Nephron progenitor cell (in vitro differentiated cells): Measurements from ENCODE around the gene LDLRAD4.

ENCODE experiments used
- DNase-seq: peaks from one replicate; pipeline ENCODE4 v3.0.0; 2021
- H3K27ac Mint-ChIP-seq: 2 replicates; pipeline ENCODE4 v1.8.0; 2021; ENCODE audit warnings: mild to moderate bottlenecking, moderate library complexity, mixed read lengths
- H3K27me3 Mint-ChIP-seq: 2 replicates; pipeline ENCODE4 v1.8.0; 2021; ENCODE audit warnings: mild to moderate bottlenecking, low read depth, mixed read lengths; ENCODE audit not compliant: poor library complexity
- H3K36me3 Mint-ChIP-seq: 2 replicates; pipeline ENCODE4 v1.8.0; 2021; ENCODE audit warnings: low read depth, mixed read lengths
- H3K4me1 Mint-ChIP-seq: 2 replicates; pipeline ENCODE4 v1.8.0; 2021; ENCODE audit warnings: mixed read lengths
- H3K4me3 Mint-ChIP-seq: 2 replicates; pipeline ENCODE4 v1.8.0; 2021; ENCODE audit warnings: mild to moderate bottlenecking, moderate library complexity, mixed read lengths
- H3K9me3 Mint-ChIP-seq: 2 replicates; pipeline ENCODE4 v1.8.0; 2021; ENCODE audit warnings: mild to moderate bottlenecking, moderate library complexity, mixed read lengths
- TF ChIP-seq, protein P1 (sequence below): fragments of 200-600 bp; sonication (generic); IDR thresholded peaks from 2 replicates; pipeline ENCODE4 v1.5.0; 2021; ENCODE audit warnings: antibody characterized with exemption

LDLRAD4 gene

DNA sequence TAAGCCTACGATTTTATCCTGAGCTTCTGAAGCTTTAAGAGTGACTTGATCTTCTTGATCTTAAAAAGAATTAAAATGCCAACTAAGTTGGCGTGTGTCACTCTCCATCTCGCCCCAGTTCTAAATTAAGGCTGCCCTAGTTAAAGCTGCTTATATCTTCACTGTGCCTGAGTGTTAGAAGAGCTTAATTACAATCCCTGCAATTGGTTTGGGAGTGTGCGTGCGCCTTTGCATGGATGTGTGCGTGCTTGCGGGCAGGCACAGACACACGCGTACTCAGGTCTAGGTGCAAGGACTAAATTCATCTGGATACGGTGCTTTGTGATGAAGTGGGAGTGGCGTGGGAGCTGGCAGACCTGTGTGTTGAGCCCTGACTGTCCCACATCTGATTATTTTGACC lies 306.3 kb downstream of the LDLRAD4 start:
- Mint-ChIP-seq H3K27me3 (peaks cover 22% of the 10 kb centered on the region), H3K36me3 (no peaks in the 10 kb centered on the region), H3K4me1 (peaks cover 4% of the 10 kb centered on the region), H3K9me3 (no peaks in the 10 kb centered on the region), H3K27ac (no peak overlapping the region), H3K4me3 (no peak overlapping the region)
- no peak for DNase-seq
- TF ChIP-seq, protein P1, sequence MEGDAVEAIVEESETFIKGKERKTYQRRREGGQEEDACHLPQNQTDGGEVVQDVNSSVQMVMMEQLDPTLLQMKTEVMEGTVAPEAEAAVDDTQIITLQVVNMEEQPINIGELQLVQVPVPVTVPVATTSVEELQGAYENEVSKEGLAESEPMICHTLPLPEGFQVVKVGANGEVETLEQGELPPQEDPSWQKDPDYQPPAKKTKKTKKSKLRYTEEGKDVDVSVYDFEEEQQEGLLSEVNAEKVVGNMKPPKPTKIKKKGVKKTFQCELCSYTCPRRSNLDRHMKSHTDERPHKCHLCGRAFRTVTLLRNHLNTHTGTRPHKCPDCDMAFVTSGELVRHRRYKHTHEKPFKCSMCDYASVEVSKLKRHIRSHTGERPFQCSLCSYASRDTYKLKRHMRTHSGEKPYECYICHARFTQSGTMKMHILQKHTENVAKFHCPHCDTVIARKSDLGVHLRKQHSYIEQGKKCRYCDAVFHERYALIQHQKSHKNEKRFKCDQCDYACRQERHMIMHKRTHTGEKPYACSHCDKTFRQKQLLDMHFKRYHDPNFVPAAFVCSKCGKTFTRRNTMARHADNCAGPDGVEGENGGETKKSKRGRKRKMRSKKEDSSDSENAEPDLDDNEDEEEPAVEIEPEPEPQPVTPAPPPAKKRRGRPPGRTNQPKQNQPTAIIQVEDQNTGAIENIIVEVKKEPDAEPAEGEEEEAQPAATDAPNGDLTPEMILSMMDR = no peak

DNA sequence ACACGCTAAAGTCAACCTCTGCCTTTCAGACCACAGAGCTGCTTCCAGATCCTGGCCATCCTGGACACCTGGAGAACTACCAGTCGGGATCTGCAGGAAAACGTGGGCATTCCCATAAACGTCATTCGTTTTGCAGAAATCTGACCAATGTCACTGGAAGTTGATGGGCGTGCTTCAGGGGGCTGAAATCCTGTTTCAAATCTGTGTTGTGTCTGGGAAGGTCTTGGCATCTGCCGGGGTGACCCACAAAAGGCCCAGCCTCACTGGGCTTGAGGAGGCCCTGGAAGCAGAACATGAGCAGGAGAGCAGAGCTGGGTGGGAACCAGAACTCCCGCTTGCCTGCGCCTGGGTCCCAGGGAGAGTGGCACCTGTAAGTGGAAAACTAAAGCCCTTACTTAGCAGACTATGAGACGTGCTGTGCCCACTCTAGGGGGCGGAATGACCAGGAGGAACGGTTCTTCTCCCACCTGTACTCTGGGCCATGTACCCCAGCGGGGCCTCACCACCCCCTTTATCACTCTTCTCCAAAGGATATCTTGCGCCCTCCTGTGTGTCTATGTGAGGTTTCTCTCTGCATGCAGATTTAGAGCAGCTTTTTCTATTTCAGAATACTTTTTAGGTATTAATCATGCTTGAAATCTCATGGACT lies 306.9 kb downstream of the LDLRAD4 start:
- DNase-seq = no peak
- H3K36me3 Mint-ChIP-seq = no peaks in the 10 kb centered on the region
- TF ChIP-seq, protein P1 = no peak
- no peak overlapping the region for H3K27ac Mint-ChIP-seq
- H3K9me3 Mint-ChIP-seq = no peaks in the 10 kb centered on the region
- H3K27me3 Mint-ChIP-seq = peaks cover 22% of the 10 kb centered on the region
- H3K4me3 Mint-ChIP-seq = no peak overlapping the region
- peaks cover 9% of the 10 kb centered on the region for H3K4me1 Mint-ChIP-seq

DNA sequence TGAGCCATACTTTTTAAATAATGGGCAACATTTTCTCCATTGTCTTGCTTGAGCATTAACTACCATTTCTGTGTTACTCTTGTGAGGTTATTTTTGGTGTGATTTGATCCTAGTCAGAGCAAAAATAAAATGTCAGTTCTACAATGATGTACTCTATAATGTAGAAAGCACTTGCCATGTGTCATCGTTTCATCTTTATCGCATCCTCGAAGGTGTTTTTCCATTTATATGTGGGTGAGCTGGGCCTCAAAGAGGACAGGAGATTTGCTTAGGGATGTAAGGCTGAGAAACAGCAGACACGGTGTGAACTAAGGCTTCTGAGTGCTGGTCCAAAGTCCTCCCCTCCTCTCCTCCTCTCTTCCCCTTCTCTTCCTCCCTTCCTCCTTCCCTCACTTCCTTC lies 308.0 kb downstream of the LDLRAD4 start:
- TF ChIP-seq, protein P1 = no peak
- H3K9me3 Mint-ChIP-seq = no peaks in the 10 kb centered on the region
- DNase-seq = no peak
- H3K27me3 Mint-ChIP-seq = peaks cover 22% of the 10 kb centered on the region
- H3K4me3 Mint-ChIP-seq = no peak overlapping the region
- no peak overlapping the region for H3K27ac Mint-ChIP-seq
- H3K4me1 Mint-ChIP-seq = peaks cover 9% of the 10 kb centered on the region
- H3K36me3 Mint-ChIP-seq = no peaks in the 10 kb centered on the region

DNA sequence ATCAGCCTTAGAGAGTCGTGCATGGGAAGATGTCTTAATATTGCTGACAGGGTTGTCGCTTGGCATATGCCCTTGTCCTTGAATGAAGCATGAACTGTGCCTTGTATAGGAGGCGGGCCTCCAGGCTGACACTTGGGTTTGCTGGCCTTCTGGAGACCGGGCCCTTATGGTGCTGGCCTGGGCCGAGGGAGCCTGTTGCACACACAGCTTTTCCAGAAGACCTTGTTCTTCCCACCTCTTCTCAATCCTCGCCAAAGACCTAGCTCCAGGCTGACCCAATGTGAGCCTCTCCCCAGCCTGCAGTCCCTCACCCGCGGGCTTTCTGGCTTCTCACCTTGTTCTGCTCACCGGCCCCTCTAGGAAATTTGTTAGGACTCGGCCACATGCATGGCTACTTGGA lies 308.7 kb downstream of the LDLRAD4 start:
- Mint-ChIP-seq H3K9me3 (no peaks in the 10 kb centered on the region), H3K27ac (no peak overlapping the region), H3K4me1 (peaks cover 9% of the 10 kb centered on the region), H3K27me3 (peaks cover 17% of the 10 kb centered on the region), H3K36me3 (no peaks in the 10 kb centered on the region), H3K4me3 (no peak overlapping the region)
- no peak for DNase-seq
- TF ChIP-seq, protein P1 = no peak

DNA sequence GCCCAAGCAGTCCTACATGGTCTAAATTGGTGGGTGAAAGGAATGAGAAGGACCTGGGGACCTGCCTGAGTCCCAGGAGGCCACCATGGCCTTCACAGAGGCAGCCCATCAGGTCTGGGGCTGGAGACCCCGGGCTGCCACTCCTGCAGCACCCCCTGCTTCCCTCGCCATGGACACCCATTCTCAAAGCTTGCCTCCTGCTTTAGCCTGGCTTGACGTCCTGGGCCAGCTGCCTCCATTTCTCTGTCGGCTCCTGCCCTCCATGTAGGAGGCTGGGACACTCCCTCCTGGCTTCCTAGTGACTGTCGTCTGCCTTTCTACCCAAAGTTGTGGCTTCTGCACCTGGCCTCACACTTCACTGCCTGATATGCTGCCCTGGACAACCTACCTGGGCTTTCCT lies 309.2 kb downstream of the LDLRAD4 start:
- TF ChIP-seq, protein P1 = no peak
- Mint-ChIP-seq H3K36me3 (no peaks in the 10 kb centered on the region), H3K4me1 (peaks cover 9% of the 10 kb centered on the region), H3K9me3 (no peaks in the 10 kb centered on the region), H3K4me3 (no peak overlapping the region), H3K27me3 (peaks cover 16% of the 10 kb centered on the region), H3K27ac (no peak overlapping the region)
- DNase-seq = no peak

DNA sequence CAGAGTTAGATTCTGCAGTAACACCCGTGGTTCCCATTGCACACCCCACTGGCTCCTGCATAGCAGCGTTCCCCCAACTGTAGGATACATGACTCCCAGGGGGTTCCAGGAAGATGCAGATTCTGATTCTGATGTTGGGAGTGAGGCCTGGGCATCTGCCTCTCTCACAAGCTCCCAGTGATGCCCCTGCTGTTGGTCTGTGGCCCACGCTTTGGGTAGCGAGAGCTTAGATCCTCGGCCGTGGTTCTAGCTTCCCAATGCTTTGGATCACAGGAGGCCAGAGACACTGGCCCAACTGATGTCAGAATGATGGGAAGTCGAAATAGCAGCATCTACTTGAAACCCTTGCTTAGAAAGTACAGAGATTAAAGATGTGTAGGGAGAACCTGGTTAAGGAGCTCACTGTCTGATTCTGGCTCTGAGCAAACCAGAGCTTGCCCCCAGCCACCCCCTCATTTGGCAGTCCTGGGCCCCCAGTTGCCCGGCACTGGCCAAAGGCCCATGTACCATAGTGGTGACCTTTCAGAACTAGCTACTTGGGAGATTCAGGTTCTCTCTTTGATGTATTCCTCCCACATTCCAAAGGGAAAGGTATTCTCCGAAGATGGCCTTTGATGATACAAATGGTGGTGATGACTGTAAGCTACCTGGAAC lies 310.3 kb downstream of the LDLRAD4 start:
- DNase-seq = no peak
- H3K9me3 Mint-ChIP-seq = no peaks in the 10 kb centered on the region

More for the DNA sequence above, 310.3 kb downstream of the LDLRAD4 start:
- peaks cover 17% of the 10 kb centered on the region for H3K27me3 Mint-ChIP-seq
- peaks cover 9% of the 10 kb centered on the region for H3K4me1 Mint-ChIP-seq
- no peaks in the 10 kb centered on the region for H3K36me3 Mint-ChIP-seq
- no peak overlapping the region for H3K4me3 Mint-ChIP-seq
- H3K27ac Mint-ChIP-seq = no peak overlapping the region
- TF ChIP-seq, protein P1 = no peak
